H9 (cell line): ENCODE data around the gene CCNI2. TPM values are rescaled to one million over a fixed set of nuclear protein-coding genes. Genes with fewer than 3 reads are reported as not detected.

Experiments
- DNase-seq: peaks from one replicate; pipeline ENCODE4 v3.0.0-alpha.2; 2017
- H2AFZ ChIP-seq: one replicate; pipeline ENCODE4 v1.6.1; 2013; ENCODE audit warnings: mild to moderate bottlenecking, low read length, control low read depth, moderate library complexity
- H2AK5ac ChIP-seq: 2 replicates; pipeline ENCODE4 v1.6.1; 2013; ENCODE audit warnings: low read length, control low read depth, mixed read lengths; ENCODE audit not compliant: insufficient read length
- H2BK120ac ChIP-seq: one replicate; pipeline ENCODE4 v1.6.1; 2013; ENCODE audit warnings: low read depth, mild to moderate bottlenecking, low read length, control low read depth, inconsistent platforms; ENCODE audit not compliant: poor library complexity, severe bottlenecking
- H2BK12ac ChIP-seq: 2 replicates; pipeline ENCODE4 v1.6.1; 2013; ENCODE audit warnings: low read length, control low read depth, mixed read lengths, low read depth; ENCODE audit not compliant: insufficient read length
- H2BK15ac ChIP-seq: 2 replicates; pipeline ENCODE4 v1.6.1; 2013; ENCODE audit warnings: low read depth, low read length, control low read depth
- H2BK20ac ChIP-seq: one replicate; pipeline ENCODE4 v1.6.1; 2013; ENCODE audit warnings: low read depth, mild to moderate bottlenecking, low read length, control low read depth, inconsistent platforms; ENCODE audit not compliant: poor library complexity, severe bottlenecking
- H2BK5ac ChIP-seq: 2 replicates; pipeline ENCODE4 v1.6.1; 2013; ENCODE audit warnings: low read length, control low read depth, mixed read lengths; ENCODE audit not compliant: insufficient read length
- H3K14ac ChIP-seq: 2 replicates; pipeline ENCODE4 v1.6.1; 2013; ENCODE audit warnings: low read length, control low read depth; ENCODE audit not compliant: insufficient read depth
- H3K18ac ChIP-seq: 2 replicates; pipeline ENCODE4 v1.6.1; 2013; ENCODE audit warnings: low read depth, mild to moderate bottlenecking, mixed read lengths, low read length, control low read depth; ENCODE audit not compliant: insufficient read length
- H3K23ac ChIP-seq: 2 replicates; pipeline ENCODE4 v1.6.1; 2013; ENCODE audit warnings: low read length, control low read depth, mixed read lengths, low read depth; ENCODE audit not compliant: insufficient read length
- H3K23me2 ChIP-seq: 2 replicates; pipeline ENCODE4 v1.6.1; 2013; ENCODE audit warnings: low read depth, mild to moderate bottlenecking, mixed read lengths, low read length, control low read depth; ENCODE audit not compliant: insufficient read length, poor library complexity, severe bottlenecking
- H3K27ac ChIP-seq: 2 replicates; pipeline ENCODE4 v1.5.1; 2013; ENCODE audit warnings: low read length, control low read depth, mixed read lengths, low read depth; ENCODE audit not compliant: insufficient read length
- H3K27me3 ChIP-seq: 2 replicates; pipeline ENCODE4 v1.6.1; 2013; ENCODE audit warnings: low read length, control low read depth, inconsistent platforms; ENCODE audit not compliant: insufficient read depth
- H3K4ac ChIP-seq: 2 replicates; pipeline ENCODE4 v1.6.1; 2013; ENCODE audit warnings: low read depth, mild to moderate bottlenecking, control low read depth, inconsistent platforms, low read length, moderate library complexity
- H3K4me1 ChIP-seq: 2 replicates; pipeline ENCODE4 v1.6.1; 2013; ENCODE audit warnings: low read length, control low read depth, inconsistent platforms; ENCODE audit not compliant: insufficient read depth
- H3K4me2 ChIP-seq: 2 replicates; pipeline ENCODE4 v1.6.1; 2013; ENCODE audit warnings: low read length, control low read depth, mixed read lengths; ENCODE audit not compliant: insufficient read length, insufficient read depth
- H3K56ac ChIP-seq: 2 replicates; pipeline ENCODE4 v1.6.1; 2013; ENCODE audit warnings: low read depth, mild to moderate bottlenecking, mixed read lengths, low read length, control low read depth; ENCODE audit not compliant: insufficient read length
- H3K79me1 ChIP-seq: 2 replicates; pipeline ENCODE4 v1.6.1; 2013; ENCODE audit warnings: low read depth, mild to moderate bottlenecking, moderate library complexity, low read length, control low read depth, inconsistent platforms; ENCODE audit not compliant: insufficient read depth, poor library complexity, severe bottlenecking
- H3K79me2 ChIP-seq: 2 replicates; pipeline ENCODE4 v1.6.1; 2013; ENCODE audit warnings: low read length, control low read depth, inconsistent platforms; ENCODE audit not compliant: insufficient read depth
- H3K9ac ChIP-seq: 2 replicates; pipeline ENCODE4 v1.6.1; 2013; ENCODE audit warnings: low read length, control low read depth, mixed read lengths; ENCODE audit not compliant: insufficient read length; ENCODE audit errors: extremely low read depth
- H3K9me3 ChIP-seq: one replicate; pipeline ENCODE4 v1.6.1; 2013; ENCODE audit warnings: low read depth, low read length, inconsistent platforms; ENCODE audit not compliant: control insufficient read depth
- H3T11ph ChIP-seq: one replicate; pipeline ENCODE4 v1.6.1; 2013; ENCODE audit warnings: mild to moderate bottlenecking, low read length, control low read depth, inconsistent platforms
- H4K20me1 ChIP-seq: one replicate; pipeline ENCODE4 v1.6.1; 2013; ENCODE audit not compliant: control insufficient read depth, insufficient read length, insufficient read depth
- H4K5ac ChIP-seq: 2 replicates; pipeline ENCODE4 v1.6.1; 2013; ENCODE audit warnings: low read depth, mild to moderate bottlenecking, mixed read lengths, low read length, control low read depth; ENCODE audit not compliant: insufficient read length
- H4K8ac ChIP-seq: replicated peaks from 2 replicates; pipeline ENCODE4 v1.6.1; 2013; ENCODE audit warnings: low read length, control low read depth, mixed read lengths, low read depth; ENCODE audit not compliant: insufficient read length
- H4K91ac ChIP-seq: 2 replicates; pipeline ENCODE4 v1.6.1; 2013; ENCODE audit warnings: low read depth, mild to moderate bottlenecking, moderate library complexity, mixed read lengths, low read length, control low read depth; ENCODE audit not compliant: insufficient read length
- H3K27ac Mint-ChIP-seq, 3 experiments: 2 replicates in 2 of 3; 3 replicates in 1 of 3; pipeline ENCODE4 v1.8.0; 2020 to 2021; ENCODE audit warnings: mixed read lengths in 3 of 3, mild to moderate bottlenecking in 1 of 3, moderate library complexity in 1 of 3
- H3K27me3 Mint-ChIP-seq: 2 replicates; pipeline ENCODE4 v1.8.0; 2021; ENCODE audit warnings: low read depth, mild to moderate bottlenecking, moderate library complexity, mixed read lengths
- H3K36me3 Mint-ChIP-seq, 3 experiments: 2 replicates in 2 of 3; 3 replicates in 1 of 3; pipeline ENCODE4 v1.8.0; 2020 to 2021; ENCODE audit warnings: low read depth in 3 of 3, mixed read lengths in 3 of 3; ENCODE audit not compliant: insufficient read depth in 1 of 3
- H3K4me1 Mint-ChIP-seq, 2 experiments: 2 replicates each; pipeline ENCODE4 v1.8.0; 2020; ENCODE audit warnings: mixed read lengths in 2 of 2
- H3K4me3 Mint-ChIP-seq, 2 experiments: 2 replicates in 1 of 2; 3 replicates in 1 of 2; pipeline ENCODE4 v1.8.0; 2020 to 2021; ENCODE audit warnings: mild to moderate bottlenecking in 2 of 2, mixed read lengths in 2 of 2, moderate library complexity in 1 of 2
- H3K9me3 Mint-ChIP-seq, 2 experiments: 2 replicates in 1 of 2; 3 replicates in 1 of 2; pipeline ENCODE4 v1.8.0; 2020; ENCODE audit warnings: mild to moderate bottlenecking in 2 of 2, mixed read lengths in 2 of 2, moderate library complexity in 1 of 2
- WGBS: extraction: QIAGEN DNeasy Blood & Tissue Kit; methylation state at CpG from one replicate; pipeline ENCODE4 v1.1.7; 2013; ENCODE audit warnings: missing lambda C conversion rate, low lambda C conversion rate, mixed read lengths; ENCODE audit not compliant: insufficient read length; ENCODE audit errors: extremely low coverage; 5-methylcytosine and 5-hydroxymethylcytosine counted together
- total RNA-seq: library from RNA; stranded (reverse); gene quantifications from 2 replicates; pipeline ENCODE4 v1.2.1, GENCODE V29; 2021
- TF ChIP-seq, protein P1 (sequence below): fragments of 200-600 bp; sonication (generic); conservative IDR thresholded peaks from 3 replicates; pipeline ENCODE4 v1.8.0; 2021; ENCODE audit warnings: antibody characterized with exemption, mild to moderate bottlenecking

Gene CCNI2
- total RNA-seq, 1 experiment from 2014 or later, result 0.57 TPM

DNA sequence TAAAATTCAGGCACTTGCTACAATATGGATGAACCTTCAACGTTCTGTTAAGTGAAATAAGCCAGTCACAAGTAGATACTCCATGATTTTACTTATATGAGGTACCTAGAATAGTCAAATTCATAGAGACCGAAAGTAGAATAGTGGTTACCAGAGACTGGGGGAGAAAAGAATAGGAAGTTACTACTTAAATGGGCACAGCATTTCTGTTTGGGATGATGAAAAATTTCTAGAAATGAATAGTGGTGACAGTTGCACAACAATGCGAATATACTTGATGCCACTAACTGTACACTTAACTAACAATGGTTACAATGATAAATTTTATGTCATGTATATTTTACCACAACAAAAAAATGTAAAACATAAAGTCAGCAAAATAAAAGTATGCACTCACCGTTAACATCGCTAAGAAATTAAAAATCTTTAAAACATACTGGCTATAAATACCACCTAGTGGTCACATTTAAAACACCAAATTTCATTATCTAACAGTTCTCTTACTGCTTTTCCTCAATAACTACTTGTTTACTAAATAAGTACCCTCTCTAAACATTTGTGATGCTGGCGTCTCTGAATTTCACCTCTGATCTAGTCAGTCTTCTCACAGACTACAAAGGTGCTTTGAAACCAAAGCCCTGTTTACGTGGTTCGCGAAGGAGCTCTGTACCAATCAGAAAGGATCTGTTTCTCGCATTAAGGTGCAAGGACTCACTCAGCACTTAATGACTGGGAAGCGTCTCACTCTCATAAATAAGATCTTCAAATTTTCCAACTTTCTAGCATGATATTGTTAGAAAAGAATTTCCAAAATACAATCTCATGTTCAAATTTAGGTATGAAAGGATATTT is 32.5 kb upstream of the CCNI2 start:
- no peak overlapping the region for H3K56ac ChIP-seq
- H3K4me2 ChIP-seq, result no peak overlapping the region
- no peaks in the 10 kb centered on the region for H3K27me3 ChIP-seq

More for the DNA sequence above, 32.5 kb upstream of the CCNI2 start:
- no peak overlapping the region for H3K23ac ChIP-seq
- no peaks in the 10 kb centered on the region for H3K23me2 ChIP-seq
- TF ChIP-seq, protein P1, sequence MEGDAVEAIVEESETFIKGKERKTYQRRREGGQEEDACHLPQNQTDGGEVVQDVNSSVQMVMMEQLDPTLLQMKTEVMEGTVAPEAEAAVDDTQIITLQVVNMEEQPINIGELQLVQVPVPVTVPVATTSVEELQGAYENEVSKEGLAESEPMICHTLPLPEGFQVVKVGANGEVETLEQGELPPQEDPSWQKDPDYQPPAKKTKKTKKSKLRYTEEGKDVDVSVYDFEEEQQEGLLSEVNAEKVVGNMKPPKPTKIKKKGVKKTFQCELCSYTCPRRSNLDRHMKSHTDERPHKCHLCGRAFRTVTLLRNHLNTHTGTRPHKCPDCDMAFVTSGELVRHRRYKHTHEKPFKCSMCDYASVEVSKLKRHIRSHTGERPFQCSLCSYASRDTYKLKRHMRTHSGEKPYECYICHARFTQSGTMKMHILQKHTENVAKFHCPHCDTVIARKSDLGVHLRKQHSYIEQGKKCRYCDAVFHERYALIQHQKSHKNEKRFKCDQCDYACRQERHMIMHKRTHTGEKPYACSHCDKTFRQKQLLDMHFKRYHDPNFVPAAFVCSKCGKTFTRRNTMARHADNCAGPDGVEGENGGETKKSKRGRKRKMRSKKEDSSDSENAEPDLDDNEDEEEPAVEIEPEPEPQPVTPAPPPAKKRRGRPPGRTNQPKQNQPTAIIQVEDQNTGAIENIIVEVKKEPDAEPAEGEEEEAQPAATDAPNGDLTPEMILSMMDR, result peak; percentile 62
- no peak overlapping the region for H2AFZ ChIP-seq
- DNase-seq, result no peak
- H3K18ac ChIP-seq, result no peak overlapping the region
- no peaks in the 10 kb centered on the region for H4K20me1 ChIP-seq
- Mint-ChIP-seq H3K9me3 (no peaks in the 10 kb centered on the region), H3K27ac (no peak overlapping the region), H3K36me3 (no peaks in the 10 kb centered on the region; a peak in 1 of 7 replicates), H3K27me3 (no peaks in the 10 kb centered on the region), H3K4me3 (no peak overlapping the region), H3K4me1 (no peaks in the 10 kb centered on the region)
- H2AK5ac ChIP-seq, result no peak overlapping the region
- H3K9ac ChIP-seq, result no peak overlapping the region
- no peak overlapping the region for H4K5ac ChIP-seq
- no peaks in the 10 kb centered on the region for H3K79me1 ChIP-seq
- WGBS, result no CpG with 5 or more reads among the region's 11 CpGs
- H2BK5ac ChIP-seq, result no peak overlapping the region
- H3K14ac ChIP-seq, result no peak overlapping the region
- no peak overlapping the region for H2BK12ac ChIP-seq
- H3K4me1 ChIP-seq, result no peaks in the 10 kb centered on the region
- no peak overlapping the region for H2BK20ac ChIP-seq
- no peak overlapping the region for H2BK15ac ChIP-seq
- no peak overlapping the region for H4K91ac ChIP-seq
- no peaks in the 10 kb centered on the region for H3K79me2 ChIP-seq
- H3K9me3 ChIP-seq, result no peaks in the 10 kb centered on the region
- H3K4ac ChIP-seq, result no peak overlapping the region
- H3T11ph ChIP-seq, result no peak overlapping the region
- H2BK120ac ChIP-seq, result no peak overlapping the region
- no peak overlapping the region for H3K27ac ChIP-seq
- H4K8ac ChIP-seq, result no peak overlapping the region
